HPDE6-E6E7 (cell line): ENCODE measurements around the gene KIF11.
"Not testable (repeated sequence)": the region's sequence is repeated elsewhere in the genome, so short reads cannot be mapped to it uniquely, and the experiment has no call there.

Source experiments
- DNase-seq: peaks from one replicate; pipeline ENCODE4 v3.0.0; 2011; ENCODE audit warnings: missing footprints; ENCODE audit errors: extremely low spot score

KIF11 gene

DNA sequence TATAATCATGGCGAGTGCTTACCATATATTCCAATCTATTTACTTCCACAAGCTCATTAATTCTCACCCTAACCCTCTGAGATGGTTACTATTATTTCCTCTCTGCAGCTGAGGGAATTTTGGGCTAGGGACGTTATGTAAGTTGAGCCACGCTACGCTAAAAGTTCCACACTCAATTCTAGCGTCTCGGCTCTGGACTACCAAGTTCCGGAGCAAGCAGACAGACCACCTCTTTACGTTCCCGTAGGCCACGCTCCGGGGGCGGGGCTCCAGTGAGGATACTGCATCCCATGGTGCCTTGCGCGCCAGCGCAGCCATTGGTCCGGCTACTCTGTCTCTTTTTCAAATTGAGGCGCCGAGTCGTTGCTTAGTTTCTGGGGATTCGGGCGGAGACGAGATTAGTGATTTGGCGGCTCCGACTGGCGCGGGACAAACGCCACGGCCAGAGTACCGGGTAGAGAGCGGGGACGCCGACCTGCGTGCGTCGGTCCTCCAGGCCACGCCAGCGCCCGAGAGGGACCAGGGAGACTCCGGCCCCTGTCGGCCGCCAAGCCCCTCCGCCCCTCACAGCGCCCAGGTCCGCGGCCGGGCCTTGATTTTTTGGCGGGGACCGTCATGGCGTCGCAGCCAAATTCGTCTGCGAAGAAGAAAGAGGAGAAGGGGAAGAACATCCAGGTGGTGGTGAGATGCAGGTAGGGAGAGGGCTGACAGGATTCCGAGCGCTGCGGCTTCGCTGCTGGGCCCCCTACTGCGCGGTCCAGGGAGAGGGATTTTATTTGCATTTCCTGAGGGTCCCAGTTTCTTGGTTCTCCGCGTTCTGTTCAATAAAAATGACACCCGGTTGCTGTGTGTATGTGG lies at the start of gene KIF11:
TSS of gene KIF11 (plus strand) at position 370 of the 858 bp plus-strand sequence. CDS start at position 616, 246 bp downstream.
- DNase-seq, result peak; percentile 81

DNA sequence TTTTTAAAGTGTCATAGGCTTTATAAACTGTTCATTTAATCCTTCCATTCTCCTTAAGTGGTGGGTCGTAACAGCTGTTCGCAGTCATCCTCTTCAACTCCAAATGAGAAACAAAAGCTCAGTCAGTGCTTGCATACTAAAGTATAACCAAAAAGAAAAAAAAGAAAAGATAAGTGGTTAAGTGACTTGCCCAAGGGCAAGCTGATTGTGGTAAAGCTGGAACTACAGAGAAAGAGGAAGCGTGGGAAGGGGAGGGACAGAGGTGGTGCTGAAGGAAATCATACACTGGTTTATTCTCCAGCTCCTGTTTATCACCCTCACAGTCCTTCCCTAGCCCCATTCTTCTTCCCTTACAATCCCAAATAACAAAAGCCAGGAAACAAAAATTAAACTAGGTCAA lies 48.6 kb upstream of the KIF11 start:
- DNase-seq, result peak; percentile 5

DNA sequence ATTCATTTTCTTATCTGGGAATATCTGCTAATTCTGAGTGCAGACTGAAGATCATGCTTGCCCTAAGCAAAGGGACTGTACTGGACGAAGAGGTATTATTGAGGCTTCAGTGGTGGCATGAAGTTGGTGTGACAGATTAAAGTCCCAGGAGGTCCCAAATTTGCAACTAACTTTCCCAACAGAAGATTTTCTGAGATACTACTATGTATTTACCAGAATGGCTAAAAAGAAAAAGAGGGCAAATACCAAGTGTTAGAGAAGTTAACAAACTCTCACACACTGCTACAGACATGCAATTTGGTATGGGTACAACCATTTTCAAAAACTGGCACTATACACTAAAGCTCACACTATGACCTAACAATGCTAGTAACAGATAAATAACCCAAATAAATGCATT lies 47.4 kb upstream of the KIF11 start:
- DNase-seq, result no peak

DNA sequence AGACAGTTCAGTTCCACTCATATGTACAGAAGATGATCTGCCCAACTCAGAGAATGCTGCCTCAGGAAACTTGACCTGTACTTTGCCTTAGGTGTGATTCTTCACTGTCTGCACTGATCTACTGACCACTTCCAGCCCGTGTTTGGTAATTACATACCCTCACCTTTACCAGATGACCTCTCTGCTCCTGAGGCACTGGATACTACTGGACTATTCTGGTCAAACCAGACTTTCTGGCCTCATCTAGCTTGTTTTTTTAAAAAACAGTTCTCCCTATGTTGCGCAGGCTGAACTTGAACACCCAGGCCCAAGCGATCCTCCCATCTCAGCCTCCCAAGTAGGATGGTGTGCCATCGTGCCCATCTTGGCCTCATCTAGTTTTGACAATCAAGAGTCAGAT lies 45.3 kb upstream of the KIF11 start:
- no peak for DNase-seq

DNA sequence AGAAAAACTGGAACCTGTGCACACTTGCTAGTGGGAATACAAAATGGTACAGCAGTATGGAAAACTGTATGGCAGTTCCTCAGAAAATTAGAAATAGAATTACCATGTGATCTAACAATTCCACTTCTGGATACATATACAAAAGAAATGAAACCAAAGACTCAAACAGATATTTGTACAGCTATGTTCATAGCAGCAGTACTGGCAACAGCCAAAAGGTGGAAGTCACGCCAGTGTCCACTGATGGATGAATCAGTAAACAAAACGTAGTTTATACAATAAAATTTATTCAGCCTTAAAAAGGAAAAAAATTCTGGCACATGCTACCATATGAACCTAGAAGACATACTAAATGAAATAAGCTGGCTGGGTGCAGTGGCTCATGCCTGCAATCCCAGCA lies 42.0 kb upstream of the KIF11 start:
- no peak for DNase-seq

DNA sequence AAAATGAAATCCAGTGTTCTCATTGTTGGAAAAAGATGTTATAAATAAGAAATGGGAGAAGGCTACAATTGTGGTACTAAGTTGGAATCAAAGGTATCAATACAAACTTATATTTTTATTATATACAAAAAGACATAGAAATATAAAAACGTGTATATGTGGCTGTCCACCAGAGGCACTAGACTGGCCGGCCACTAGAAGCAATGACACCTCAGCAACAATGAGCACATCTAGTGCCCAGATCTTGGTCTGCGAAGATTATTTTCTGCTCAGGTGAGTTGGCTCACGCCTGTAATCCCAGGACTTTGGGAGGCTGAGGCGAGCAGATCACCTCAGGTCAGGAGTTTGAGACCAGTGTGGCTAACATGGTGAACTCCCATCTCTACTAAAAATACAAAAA lies 40.6 kb upstream of the KIF11 start:
- no peak for DNase-seq

DNA sequence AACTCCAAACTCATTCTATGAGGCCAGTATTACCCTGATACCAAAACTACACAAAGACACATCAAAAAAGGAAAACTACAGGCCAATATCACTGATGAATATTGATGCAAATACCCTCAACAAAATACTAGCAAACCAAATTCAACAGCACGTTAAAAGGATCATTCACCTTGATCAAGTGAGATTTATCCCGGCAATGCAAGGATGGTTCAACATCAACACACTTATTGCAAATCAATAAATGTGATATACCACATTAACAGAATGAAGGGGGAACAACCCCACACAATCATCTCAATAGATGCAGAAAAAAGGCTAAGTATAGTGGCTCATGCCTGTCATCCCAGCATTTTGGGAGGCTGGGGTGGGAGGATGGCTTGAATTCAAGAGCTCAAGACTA lies 39.0 kb upstream of the KIF11 start:
- no peak for DNase-seq

DNA sequence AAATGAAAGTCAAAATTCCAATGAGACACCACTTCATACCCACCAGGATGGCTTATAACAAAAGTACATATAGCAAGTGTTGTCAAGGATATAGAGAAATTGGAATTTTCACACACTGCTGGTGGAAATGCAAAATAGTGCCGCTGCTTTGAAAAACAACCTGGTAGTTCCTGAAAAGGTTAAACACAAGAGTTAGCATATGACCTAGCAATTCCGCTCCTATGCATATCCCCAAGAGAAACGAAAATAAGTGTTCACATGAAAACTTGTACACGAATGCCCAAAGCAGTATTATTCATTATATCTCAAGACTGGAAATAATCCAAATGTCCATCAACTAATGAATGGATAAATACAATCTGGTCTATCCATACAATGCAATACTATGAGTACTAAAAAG lies 33.9 kb upstream of the KIF11 start:
- no peak for DNase-seq

DNA sequence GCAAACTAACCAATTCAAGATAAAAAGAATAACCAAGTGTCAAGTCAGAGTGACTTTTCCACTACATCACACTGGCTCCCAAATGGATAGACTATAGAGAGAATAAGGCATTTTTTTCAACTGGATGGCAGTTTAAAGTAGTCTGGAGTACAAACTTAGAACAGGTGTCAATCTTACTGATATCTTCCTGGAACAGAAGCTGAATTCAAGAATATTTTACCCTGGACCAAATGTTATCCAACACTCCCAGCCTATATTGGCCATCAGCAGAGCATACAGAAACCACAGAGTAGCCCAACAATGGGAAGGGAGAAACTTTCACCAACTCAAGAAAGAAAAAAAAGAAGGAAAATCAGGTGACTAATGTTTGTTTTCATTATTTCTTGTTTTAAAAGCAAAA lies 30.5 kb upstream of the KIF11 start:
- no peak for DNase-seq

DNA sequence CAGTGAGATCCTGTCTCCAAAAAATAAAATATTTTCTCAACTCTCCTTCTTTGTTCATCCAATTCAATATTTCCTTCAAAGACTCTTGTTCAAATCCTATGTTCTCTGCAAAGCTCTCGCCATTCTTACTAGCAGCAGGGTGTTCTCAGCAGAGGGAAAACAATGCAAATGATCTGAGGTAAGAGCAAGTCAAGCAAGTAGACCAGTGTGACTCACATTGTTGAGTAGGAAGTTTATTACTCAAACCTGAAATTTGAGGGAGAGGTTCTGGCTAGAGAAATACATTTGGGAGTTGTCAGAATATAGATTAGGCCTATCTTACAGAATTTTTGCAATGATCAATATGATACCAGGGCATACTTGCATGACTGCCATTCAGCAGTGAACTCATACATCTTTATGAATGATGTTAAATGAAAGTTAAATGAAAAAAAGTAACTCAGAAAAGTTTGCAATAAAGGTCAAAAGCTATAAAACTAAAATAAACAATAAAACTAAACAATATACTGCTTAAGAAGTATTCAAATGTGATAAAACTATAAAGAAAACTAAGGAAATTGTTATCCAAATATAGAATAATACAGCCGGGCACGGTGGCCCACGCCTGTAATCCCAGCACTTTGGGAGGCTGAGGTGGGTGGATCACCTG lies 24.9 kb upstream of the KIF11 start:
- DNase-seq, result no peak

DNA sequence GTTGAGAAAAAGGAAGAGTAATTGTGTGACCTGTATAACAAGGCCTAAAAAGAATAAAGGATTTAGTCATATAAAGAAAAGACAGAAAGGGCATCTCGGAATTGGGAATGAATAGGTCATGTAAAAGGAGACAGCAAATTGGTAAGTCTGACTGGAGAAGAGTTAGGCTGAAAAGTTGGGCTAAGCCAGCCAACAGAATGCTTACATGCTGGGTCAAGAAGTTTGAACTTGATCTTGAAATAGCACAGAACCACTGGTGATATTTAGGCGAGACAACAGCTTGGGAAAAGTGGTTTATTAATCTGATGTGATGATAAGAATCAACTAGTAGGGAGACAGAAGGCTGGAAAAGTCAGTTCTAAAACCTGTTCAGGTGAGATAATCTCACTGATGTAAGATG lies 23.9 kb upstream of the KIF11 start:
- no peak for DNase-seq

DNA sequence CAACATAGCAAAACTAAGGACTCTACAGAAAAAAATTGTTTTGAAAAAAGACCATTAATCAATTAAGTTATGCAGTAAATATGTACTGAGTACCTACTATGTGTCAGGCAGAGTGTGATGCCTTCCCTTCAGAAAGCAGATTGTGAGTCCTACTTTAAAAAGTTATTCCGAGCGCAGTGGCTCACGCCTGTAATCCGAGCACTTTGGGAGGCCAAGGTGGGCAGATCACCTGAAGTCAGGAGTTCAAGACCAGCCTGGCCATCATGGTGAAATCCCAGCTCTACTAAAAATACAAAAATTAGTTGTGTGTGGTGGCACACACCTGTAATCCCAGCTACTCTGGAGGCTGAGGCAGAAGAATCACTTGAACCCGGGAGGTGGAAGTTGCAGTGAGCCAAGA lies 23.3 kb upstream of the KIF11 start:
- not testable (repeated sequence) for DNase-seq

DNA sequence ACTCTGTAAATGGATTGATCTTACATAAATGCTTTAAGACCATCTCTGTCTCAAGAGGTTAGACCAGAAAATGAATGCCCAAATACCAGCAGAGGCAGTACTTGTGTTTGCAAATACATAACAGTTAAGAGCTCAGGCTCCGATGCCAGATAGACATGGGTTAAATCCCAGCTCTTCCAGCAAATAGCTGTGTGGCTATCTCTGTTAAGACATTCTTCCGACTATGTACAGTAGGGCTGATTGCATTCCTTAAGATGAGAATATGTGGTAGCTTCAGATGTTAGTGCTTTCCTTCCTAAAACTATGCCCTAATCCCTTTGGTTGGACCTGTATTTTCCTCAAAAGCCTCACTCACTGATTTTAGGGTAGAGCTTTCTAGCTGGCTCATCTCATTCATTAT lies 21.3 kb upstream of the KIF11 start:
- no peak for DNase-seq

DNA sequence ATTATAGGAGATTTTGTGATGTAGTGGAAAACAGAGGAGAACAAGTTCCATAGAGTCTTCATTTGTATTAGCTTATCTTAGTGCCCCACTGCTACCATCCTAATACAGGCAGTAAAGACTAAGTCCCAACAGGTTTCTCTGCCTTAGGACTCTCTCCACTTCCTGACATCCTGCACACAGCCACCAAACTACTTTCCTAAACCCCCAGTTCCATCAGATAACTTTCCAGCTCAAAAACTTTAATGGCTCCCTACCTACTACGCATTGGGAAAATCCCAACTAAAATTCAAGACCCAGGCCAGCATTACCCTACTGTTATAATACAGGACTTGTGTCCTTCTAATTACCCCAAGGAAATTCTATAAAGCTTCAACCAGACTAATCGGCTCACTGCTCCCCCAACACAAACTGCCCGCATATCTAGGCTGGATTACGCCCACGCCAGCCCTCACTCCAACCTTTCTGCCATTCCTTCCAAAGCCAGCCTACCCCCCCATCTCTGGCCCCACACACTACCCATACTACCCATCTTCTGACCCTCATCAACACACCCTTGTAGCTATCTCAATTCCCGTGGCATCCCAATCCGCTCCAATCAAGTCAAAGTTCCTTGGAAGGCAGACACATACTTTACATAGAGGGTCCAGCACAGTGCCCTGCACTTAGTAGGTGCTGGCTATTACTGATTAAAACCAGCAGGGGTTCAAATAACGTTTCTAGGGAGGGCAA lies 20.4 kb upstream of the KIF11 start:
- no peak for DNase-seq

DNA sequence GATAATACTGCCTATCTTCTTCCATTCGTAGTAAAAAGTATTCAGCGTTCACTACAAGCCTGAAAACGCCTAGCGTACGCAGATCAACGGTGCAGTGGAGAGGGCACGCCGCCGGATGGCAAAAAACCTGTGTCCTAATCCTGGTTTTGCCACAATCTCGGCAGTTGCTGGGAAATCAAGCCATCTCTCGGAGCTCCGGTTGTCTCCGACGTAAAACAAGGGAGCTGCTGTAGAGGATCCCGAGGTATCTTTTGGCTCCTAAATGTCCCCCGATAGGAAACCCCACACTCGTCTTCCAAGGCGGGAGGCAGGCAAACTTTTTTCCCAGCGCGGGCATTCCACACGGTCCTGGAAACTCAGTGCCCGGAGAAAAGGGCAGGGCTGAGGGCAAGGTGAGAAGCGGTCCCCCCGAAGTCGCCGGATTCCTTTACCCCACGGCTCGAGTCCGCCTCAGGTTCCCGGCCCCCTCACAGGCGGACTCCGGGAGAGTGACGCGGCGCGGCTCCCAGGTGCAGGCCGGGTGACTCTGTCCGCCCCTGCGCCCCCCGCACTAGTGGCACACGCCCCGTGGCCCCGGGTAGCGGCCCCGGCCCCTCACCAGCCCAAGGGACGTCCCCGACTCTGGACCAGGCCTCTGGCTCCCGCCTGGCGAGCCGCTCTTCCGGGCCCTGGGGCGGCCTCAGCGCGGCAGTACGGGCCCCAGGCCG lies 19.7 kb upstream of the KIF11 start:
- DNase-seq, result no peak

DNA sequence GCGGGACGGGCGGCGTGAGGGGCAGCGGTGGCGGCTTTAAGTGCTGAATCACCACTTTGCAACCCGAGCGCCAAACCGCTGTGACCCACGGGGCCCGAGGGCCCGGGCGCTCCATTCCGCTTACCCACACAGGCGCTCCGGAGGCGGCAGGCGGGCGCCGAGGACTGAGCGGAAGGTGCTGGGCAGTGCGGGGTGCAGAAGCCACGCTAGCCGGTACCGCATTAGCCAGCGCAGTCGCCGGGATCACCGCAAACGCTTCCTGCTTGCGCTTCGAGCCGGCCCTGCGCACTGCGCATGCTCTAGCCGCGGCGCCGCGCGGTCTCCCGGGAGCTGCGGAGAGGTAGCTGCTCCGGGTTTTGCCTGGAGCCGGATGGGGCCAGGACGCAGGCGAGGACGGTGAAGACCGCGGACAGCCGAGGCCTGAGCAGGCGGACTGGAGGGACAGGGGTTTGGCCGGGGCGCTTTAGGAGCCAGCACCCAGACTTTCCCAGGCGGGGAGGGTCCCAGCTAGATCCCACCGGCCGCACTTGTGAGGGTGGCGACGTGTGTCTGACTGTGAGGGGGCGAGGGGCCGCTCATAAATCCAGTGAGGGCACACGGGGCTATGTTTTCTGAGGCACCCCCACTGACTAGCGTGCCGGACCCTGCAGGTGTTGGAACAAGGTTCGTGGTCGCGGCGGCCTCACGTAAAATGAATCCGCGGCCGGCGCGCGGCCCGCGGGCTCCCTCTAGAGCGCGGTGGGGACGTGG lies 19.0 kb upstream of the KIF11 start, which contains the start of gene IDE:
TSS of gene IDE (minus strand) at position 296 of the 750 bp plus-strand sequence. CDS start at position 222, 74 bp downstream.
- peak; percentile 83 for DNase-seq

DNA sequence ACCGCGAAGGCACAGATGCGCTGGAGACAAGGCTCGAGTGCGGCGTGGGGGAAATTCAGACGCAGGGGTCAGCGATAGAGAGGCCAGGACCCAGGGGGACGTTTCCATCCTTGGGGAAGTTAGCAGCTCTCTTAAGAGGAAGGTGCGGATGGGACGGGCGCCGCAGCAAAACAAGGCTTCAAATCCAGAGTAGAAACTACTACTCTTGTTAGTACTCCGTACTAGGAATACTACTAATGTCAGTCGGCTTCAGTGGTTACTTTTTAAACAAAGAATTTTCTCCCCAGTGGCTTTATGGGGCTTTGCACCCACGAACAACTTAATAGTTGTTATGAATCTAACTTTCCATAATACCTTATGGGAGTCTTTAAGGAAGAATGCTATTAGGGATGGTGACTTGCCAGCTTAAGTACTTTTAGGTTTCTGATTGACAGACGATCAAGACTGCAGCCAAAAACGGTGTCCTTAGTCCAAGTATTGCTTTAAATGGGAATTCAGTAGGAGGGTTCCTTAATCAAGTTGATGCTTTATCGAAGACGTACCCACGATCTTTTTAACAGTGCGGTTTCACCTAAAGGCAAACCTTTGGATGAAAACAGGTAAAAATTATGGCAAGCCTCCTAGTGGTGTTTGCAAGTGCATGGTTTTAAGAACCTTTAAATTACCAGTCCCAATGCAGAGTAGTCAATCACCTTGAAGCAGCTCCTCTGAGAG lies 18.2 kb upstream of the KIF11 start:
- DNase-seq, result no peak

DNA sequence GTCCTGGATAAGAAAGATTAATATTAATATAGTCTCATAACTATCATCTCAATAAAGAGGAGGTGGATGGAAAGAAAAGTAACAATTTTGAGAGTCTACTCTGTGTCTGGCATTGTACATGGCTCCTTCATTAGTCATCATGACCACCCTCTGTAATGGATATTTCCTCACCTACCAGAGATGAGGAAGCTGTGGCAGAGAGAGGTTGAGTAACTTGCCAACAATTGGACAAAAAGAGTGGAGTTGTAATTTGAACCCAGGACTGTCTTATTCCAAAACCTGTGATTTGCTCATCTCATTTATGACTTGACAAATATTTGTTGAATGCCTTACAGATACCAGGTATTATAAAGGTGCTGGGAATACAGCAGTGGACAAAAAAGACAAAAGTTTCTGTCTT lies 17.0 kb upstream of the KIF11 start:
- DNase-seq, result no peak

DNA sequence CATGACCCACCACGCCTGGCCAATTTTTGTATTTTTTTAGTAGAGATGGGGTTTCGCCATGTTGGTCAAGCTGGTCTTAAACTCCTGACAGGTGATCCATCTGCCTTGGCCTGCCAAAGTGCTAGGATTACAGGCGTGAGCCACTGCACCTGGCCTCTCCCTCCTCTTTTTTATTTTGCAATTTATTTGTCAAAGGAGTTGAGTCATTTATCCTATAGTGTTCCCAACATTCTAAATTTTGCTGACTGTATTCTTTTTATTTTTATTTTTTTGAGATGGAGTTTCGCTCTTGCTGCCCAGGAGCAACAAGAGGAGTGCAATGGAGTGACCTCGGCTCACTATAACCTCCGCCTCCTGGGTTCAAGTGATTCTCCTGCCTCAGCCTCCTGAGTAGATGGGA lies 10.6 kb upstream of the KIF11 start:
- not testable (repeated sequence) for DNase-seq
